ENCODE results near the gene RPP14.
"Not testable (repeated sequence)": the region's sequence is repeated elsewhere in the genome, so short reads cannot be mapped to it uniquely, and the experiment has no call there.

The RPP14 gene

GRCh38 chr3:58332575-58333188 is 26.6 kb downstream of the RPP14 start, which contains the start of gene PXK:
Gene PXK, plus strand, starts transcription at chr3:58332892. Its CDS starts 97 bp downstream, at chr3:58332989.
- DNase-seq: peak; percentile 67 to 90 (median 71)

DNA sequence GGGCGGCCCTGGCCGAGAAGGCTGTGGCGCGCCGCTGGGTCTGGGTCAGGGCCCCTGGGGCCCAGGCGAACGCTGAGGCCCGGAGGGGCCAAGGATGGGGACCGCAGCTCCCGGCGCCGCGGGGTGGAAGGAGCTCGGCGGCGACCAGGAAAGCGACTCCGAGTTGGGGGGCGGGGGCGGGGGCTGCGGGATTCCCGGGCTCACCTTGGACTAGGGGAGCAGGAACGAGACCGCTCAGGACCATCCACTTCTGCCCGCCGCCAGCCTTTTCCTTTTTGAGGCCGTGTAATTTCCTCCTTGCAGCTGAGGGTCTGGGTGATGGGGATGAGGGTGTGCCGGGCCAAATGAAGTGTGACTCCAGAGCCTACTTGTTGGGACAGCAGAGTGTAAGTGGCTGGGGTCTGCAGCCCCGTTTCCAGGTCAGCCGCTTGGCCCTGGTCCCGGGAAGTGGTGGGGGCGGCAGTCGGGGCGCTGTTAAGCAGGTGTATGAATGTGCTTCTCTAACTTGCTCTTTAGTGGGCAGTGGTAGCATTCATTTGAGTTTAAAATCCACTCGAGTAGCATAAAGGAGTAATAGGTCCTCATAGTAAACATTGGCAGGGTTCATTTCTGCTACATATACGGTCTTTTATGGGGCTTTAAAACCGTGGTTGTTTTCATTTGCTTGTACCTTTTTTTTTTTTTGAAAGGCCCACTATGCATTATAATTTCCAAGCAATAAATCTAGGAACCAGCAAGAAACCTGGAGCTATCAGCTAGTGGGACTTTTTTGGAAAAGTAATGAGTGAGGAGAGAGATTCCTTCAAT is 27.4 kb downstream of the RPP14 start:
- peak in 2 of 5 experiments; percentile 6 to 66 for DNase-seq

DNA sequence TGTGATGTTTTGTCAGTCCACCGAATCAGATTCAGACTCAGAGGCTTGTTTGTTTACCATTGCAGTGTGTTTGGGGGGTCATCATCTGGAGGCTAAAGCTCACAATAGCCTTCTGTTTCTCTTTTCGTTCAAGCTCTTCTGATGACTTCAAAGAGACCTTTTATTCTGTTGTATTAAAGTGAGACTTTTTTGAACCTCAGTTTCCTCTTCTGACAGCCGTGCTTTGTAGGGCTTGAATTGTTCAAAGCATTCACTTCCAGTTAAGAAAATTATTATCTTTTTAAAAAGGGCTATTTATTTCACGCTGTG is 27.9 kb downstream of the RPP14 start:
- DNase-seq: no peak

DNA sequence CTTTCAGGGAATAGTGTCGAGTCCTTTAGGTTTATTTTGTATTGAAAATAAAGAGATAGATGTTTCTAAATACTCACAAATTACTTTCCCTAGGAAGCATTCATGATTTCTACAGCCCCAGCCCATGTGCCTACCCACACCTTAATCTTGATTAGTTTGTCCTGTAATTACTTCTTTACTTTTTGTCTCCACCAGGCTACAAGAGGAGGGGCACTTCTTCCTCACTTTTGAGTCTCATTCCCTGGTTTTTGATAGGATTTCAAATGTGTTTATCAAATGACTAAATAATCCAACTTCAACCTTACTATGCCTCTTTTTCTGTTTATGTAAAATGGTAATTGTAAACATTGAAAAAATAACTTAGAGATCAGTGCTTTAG is 28.4 kb downstream of the RPP14 start:
- no peak for DNase-seq

DNA sequence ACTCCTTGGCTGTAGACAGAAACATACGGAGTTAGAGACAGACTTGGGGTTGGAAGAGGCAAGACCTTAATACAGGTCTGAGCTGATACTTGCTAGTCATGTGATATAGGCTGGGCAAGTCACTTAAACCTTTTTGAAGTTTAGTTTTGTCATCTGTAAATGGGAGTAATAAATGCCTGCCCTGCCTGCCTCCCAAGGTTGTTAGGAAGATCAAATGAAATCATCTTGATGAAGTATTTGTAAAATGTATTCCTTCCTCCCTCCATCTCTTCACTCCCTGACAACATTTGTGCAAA is 29.6 kb downstream of the RPP14 start:
- DNase-seq: no peak

DNA sequence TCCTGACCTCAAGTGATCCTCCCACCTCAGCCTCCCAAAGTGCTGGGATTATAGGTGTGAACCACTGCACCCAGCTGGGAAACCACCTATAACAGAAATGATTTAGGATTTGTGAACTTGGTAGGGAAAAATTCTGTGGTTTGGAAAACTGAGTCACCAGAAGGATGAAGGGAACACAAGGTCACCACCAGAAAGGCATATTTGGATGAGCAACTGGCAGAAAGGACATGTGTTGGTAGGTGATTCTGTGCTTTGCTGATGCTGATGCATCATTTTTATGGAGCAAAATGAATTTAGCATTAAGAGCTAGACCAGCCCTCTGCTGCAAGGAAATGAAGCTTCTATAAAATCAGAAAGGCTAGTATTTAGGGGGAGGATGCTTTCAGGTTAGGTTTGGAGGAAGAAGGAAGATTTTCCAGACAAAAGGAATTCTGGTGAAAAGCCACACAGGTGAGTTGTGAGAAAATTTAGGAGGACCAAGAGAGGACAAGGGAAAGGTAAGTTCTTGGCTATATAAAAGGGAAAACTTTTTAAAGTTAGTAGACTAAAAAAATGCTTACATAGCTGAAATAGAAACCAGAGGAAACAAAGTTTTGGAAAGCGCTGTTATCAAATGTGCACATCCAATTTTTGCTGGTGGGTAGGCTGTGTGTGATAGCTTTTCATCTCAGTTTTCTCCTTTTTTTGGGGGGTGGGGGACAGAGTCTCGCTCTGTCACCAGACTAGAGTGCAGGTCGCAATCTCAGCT is 30.3 kb downstream of the RPP14 start:
- DNase-seq: no peak

DNA sequence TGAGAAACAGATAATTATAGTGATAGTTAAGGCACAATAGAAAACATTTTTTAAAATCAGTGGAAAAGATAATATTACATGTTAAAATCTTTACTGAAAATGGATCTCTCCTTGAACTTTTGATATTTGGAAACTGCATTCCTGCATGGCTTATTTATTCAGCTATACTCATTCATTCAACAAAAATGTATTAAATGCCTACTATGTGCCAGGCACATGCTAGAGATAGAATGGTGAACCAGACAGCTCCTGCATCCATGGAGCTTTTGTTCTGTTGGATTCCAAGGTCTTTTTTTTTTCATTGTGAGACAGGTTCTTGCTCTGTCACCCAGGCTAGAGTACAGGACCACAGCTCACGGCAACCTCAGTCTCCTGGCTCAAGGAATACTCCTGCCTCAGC is 31.1 kb downstream of the RPP14 start:
- no peak for DNase-seq

DNA sequence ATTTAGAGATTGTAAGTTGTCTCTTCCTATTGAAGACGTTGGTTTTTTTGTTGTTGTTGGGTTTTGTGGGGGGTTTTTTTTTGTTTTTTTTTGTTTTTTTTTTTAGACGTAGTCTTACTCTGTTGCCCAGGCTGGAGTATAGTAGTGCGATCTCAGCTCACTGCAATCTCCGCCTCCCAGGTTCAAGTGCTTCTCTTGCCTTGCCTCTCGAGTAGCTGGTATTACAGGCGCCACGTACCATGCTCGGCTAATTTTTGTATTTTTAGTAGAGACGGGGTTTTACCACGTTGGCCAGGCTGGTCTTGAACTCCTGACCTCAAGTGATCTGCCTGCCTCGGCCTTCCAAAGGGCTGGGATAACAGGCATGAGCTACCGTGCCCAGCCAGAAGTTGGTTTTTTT is 33.1 kb downstream of the RPP14 start:
- DNase-seq: not testable (repeated sequence)

GRCh38 chr3:58340594-58341244 is 34.7 kb downstream of the RPP14 start:
- no peak for DNase-seq

GRCh38 chr3:58341376-58341775 is 35.3 kb downstream of the RPP14 start:
- DNase-seq: no peak

DNA sequence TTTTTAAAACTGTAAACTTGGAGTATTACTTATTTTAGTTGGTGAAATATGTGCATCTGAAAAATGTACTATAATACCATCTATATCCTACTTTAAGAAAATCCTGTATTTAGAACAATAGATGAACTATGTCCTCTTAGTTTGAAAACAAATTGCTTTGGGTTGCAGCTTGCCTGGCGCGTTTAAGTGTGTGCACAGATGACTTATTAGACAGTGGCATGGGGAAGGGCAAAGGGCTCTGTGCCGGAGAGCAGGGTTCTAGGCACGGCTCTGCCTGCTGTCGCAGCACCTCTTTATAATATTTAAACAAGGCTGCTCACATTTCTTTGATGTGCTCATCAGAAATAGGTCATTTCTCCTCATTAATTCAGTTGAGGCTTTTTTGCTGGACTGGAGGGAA is 36.6 kb downstream of the RPP14 start:
- no peak for DNase-seq

DNA sequence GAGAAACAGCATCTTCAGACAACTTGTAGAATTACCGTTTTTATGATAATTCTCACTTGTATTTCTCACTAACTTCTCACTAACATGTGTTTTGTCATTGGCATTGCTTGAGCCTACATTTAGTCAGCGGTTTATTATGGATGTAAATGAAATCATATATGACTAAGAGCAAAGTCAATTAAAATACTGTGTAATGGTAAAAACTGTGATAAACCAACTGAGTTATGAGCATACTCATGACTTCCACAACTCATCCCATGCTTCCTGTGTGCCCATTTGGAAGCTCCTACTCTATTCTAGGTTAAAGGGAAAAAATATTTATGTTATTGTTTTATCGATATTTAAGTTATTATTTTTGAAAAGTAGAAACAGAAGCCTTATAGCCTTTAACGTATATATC is 39.4 kb downstream of the RPP14 start:
- no peak for DNase-seq

DNA sequence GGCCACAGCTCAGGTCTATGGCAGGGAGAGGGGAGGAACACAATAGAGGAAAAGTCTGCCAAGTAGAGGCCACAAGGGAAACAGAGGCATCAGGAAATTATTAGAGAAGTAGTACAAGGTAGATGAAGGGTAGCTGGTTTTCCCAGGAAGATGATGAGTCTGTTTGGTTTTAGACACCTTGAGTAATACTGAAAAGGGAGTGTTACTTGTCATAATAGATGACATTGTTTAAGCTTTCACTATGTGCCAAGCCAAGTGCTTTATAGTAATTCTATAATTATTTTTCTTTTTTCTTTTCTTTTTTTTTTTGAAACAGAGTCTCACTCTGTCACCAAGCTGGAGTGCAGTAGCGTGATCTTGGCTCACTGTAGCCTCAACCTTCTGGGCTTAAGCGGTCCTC is 40.3 kb downstream of the RPP14 start:
- no peak for DNase-seq

- no peak for DNase-seq
Observed at GRCh38 chr3:58347984-58348383, 41.9 kb downstream of the RPP14 start.

- DNase-seq: peak in 1 of 5 experiments; percentile 88
Observed at GRCh38 chr3:58349792-58350626, 44.0 kb downstream of the RPP14 start.

DNA sequence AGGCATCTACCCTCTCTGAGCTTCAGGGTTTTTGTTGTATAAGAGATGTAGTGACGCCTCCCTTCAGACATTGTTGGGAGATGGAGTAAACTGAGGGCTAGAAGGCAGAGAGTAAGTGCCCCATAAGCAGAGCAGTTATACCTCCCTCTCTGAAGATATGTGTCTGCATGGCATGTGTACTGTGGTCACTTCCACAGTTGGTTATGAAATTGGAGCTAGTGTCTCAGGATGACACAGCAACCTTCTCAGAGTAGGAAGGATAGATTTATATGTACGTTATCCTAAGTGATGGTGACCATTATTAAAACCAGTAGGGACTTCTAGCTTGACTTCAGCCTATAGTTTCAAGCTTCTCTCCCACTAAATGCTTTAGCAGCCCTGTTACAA is 44.6 kb downstream of the RPP14 start:
- peak in 1 of 5 experiments; percentile 53 for DNase-seq

- no peak for DNase-seq
Observed at GRCh38 chr3:58351920-58352319, 45.9 kb downstream of the RPP14 start.

- no peak for DNase-seq
Observed at GRCh38 chr3:58352626-58353025, 46.6 kb downstream of the RPP14 start.

DNA sequence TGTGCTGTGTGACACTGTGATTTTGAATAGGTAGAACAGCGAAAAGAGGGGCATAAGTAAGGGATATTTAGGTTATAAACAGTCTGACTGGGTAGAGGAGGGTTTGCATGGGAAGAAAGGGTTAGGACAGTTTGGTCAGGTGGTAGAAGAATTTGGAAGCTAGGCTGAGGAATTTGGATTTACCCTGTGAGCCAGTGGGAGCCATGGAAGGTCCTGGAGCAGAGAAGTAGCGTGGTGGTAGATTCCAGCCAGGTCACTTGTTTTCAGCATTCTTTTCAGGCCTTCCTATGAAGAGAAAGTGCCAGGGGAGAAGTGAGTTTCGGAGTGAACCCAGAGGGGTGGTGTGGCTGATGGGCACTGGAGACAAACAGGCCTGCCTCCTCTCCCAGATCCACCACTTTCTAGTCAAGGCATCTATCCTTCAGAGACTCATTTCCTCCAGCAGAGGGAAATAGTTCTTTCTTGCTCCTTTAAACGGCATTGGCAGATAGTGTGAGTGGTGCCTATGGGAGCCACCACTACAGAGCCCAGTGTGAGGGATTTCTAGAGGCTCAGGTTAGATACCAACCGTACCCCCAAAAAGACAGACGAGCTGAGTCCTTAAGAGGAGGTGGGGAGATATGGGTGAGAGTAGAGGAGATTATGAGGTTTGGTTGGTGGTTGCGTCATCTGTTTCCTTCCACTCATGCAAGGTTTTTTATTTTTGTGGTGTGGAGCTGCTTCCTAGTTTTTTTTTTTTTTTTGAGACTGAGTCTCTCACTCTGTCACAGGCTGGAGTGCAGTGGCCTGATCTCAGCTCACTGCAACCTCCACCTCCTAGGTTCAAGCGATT is 47.9 kb downstream of the RPP14 start:
- peak in 2 of 5 experiments; percentile 39 to 87 for DNase-seq

GRCh38 chr3:58355179-58355578 is 49.1 kb downstream of the RPP14 start:
- no peak for DNase-seq

DNA sequence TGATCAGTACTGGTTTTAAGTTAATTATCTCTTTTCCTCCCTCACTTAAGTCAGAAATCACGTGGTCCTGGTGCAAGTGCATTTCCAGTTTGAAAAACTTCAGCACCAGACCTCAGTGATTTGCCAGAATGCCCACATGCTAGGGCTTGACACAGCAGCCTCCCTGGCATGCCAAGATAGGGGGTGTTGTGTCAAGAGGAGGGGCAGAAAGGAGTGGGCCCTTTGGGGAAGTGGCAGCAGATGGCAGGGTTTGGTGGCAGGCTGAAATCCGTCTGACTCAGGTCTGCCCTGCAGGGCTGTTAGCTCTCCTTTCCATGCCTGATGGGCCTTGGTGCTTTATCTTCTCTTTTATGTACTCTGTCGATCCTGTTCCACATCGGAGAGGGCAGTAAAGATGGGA is 50.0 kb downstream of the RPP14 start:
- DNase-seq: no peak

DNA sequence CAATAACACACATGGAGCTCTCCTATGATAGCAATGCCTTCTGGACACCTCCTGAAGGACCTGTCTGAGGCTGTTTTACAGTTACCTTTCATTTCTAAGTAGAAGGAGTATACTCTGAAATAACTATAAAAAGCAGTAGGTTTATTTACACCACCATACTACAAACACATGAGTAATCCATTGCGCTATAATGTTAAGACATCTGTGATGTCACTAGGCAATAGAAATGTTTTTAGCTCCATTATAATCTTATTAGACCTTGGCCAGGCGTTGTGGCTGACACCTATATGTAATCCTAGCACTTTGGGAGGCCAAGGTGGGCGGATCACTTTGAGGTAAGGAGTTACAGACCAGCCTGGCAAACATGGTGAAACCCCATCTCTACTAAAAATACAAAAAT is 51.4 kb downstream of the RPP14 start:
- no peak for DNase-seq

Data from T-helper 2 cell (primary cell).